ENCODE data around the gene PACRG. TPM values are rescaled to one million over a fixed set of nuclear protein-coding genes. Genes with fewer than 3 reads are reported as not detected.

PACRG gene
- total and polyA plus RNA-seq, 2 experiments from 2014 or later: 0.17 to 0.68 TPM

DNA sequence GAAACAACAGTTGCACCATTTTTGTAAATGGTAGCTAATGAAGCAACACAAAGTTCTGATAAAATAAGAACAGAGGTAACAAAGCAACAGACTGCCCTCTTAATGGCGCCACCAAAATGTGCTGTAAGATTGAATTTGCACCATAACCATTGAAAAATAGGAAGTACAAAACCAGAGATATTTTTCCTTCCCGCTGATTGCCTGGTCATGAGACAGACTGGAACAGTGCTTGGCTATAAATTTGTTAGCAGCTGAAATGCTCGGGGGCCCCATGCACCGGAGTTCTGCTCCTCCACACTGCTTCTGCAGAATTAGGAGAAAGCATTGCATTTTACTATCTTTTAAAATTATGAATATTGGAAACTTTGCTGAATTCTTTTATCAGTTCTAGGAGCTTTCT is 522.3 kb downstream of the PACRG start:
- ATAC-seq (no peak), DNase-seq (ENCODE audit: low spot score) (no peak)
- Histone ChIP-seq H3K4me3 (no peak overlapping the region), H3K9me2 (ENCODE audit: insufficient read depth) (peaks cover 6% of the 10 kb centered on the region; the same call in 1 of the 2 replicates), H3K27me3 (ENCODE audit: insufficient read depth) (no peaks in the 10 kb centered on the region), H3K36me3 (ENCODE audit: insufficient read depth) (no peaks in the 10 kb centered on the region), H3K4me2 (no peak overlapping the region), H2AFZ (no peak overlapping the region), H3K4me1 (ENCODE audit: insufficient read depth) (no peaks in the 10 kb centered on the region), H3K27ac (ENCODE audit: low read depth) (no peak overlapping the region), H3F3A (replicated peaks; ENCODE audit: low read depth) (no peaks in the 10 kb centered on the region), H4K20me1 (replicated peaks; ENCODE audit: insufficient read depth) (no peaks in the 10 kb centered on the region), H3K79me2 (replicated peaks; ENCODE audit: insufficient read depth) (no peaks in the 10 kb centered on the region)
- TF ChIP-seq CREB1 (CRISPR knock-in tag; IDR thresholded peaks at IDR 0.05; ENCODE audit: low read depth) (no peak), JUNB (IDR thresholded peaks at IDR 0.05; ENCODE audit: unreplicated experiment) (no peak), STAT1 (IDR thresholded peaks at IDR 0.05; ENCODE audit: unreplicated experiment) (no peak), NANOG (IDR thresholded peaks at IDR 0.05; ENCODE audit: borderline replicate concordance) (no peak), ZNF114 (CRISPR knock-in tag; IDR thresholded peaks at IDR 0.05) (no peak), EZH2 (IDR thresholded peaks at IDR 0.05; ENCODE audit: low read depth, unreplicated experiment) (no peak), POLR2AphosphoS5 (IDR thresholded peaks at IDR 0.05; ENCODE audit: low read depth) (no peak)
- TF ChIP-seq, protein P1, sequence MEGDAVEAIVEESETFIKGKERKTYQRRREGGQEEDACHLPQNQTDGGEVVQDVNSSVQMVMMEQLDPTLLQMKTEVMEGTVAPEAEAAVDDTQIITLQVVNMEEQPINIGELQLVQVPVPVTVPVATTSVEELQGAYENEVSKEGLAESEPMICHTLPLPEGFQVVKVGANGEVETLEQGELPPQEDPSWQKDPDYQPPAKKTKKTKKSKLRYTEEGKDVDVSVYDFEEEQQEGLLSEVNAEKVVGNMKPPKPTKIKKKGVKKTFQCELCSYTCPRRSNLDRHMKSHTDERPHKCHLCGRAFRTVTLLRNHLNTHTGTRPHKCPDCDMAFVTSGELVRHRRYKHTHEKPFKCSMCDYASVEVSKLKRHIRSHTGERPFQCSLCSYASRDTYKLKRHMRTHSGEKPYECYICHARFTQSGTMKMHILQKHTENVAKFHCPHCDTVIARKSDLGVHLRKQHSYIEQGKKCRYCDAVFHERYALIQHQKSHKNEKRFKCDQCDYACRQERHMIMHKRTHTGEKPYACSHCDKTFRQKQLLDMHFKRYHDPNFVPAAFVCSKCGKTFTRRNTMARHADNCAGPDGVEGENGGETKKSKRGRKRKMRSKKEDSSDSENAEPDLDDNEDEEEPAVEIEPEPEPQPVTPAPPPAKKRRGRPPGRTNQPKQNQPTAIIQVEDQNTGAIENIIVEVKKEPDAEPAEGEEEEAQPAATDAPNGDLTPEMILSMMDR (conservative IDR thresholded peaks at IDR 0.05; ENCODE audit: low read depth in 2 of 2): no peak
- TF ChIP-seq, protein P2, sequence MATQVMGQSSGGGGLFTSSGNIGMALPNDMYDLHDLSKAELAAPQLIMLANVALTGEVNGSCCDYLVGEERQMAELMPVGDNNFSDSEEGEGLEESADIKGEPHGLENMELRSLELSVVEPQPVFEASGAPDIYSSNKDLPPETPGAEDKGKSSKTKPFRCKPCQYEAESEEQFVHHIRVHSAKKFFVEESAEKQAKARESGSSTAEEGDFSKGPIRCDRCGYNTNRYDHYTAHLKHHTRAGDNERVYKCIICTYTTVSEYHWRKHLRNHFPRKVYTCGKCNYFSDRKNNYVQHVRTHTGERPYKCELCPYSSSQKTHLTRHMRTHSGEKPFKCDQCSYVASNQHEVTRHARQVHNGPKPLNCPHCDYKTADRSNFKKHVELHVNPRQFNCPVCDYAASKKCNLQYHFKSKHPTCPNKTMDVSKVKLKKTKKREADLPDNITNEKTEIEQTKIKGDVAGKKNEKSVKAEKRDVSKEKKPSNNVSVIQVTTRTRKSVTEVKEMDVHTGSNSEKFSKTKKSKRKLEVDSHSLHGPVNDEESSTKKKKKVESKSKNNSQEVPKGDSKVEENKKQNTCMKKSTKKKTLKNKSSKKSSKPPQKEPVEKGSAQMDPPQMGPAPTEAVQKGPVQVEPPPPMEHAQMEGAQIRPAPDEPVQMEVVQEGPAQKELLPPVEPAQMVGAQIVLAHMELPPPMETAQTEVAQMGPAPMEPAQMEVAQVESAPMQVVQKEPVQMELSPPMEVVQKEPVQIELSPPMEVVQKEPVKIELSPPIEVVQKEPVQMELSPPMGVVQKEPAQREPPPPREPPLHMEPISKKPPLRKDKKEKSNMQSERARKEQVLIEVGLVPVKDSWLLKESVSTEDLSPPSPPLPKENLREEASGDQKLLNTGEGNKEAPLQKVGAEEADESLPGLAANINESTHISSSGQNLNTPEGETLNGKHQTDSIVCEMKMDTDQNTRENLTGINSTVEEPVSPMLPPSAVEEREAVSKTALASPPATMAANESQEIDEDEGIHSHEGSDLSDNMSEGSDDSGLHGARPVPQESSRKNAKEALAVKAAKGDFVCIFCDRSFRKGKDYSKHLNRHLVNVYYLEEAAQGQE (IDR thresholded peaks at IDR 0.05; ENCODE audit: unreplicated experiment): no peak
- TF ChIP-seq, protein P3, sequence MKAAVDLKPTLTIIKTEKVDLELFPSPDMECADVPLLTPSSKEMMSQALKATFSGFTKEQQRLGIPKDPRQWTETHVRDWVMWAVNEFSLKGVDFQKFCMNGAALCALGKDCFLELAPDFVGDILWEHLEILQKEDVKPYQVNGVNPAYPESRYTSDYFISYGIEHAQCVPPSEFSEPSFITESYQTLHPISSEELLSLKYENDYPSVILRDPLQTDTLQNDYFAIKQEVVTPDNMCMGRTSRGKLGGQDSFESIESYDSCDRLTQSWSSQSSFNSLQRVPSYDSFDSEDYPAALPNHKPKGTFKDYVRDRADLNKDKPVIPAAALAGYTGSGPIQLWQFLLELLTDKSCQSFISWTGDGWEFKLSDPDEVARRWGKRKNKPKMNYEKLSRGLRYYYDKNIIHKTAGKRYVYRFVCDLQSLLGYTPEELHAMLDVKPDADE (IDR thresholded peaks at IDR 0.05): no peak
- no peak overlapping the region for H3K4me3 Mint-ChIP-seq
- no peak overlapping the region for H3K27ac Mint-ChIP-seq
- no peaks in the 10 kb centered on the region for H3K9me3 Mint-ChIP-seq
- peaks cover 3% of the 10 kb centered on the region for H3K27me3 Mint-ChIP-seq (ENCODE audit: insufficient read depth, low read depth, poor library complexity)
- peaks cover 15% of the 10 kb centered on the region for H3K4me1 Mint-ChIP-seq
- H3K36me3 Mint-ChIP-seq (ENCODE audit: low read depth): no peaks in the 10 kb centered on the region
